HUES48 (cell line): ENCODE data around the gene FBXL5.
A peak's percentile ranks its signal among the peaks of the same experiment; 100 is the strongest.

Experiments
- H3K27ac ChIP-seq: one replicate; pipeline ENCODE4 v1.7.0; 2013; ENCODE audit warnings: low read depth, low read length, inconsistent platforms
- H3K27me3 ChIP-seq: 2 replicates; pipeline ENCODE4 v1.6.1; 2013; ENCODE audit warnings: mild to moderate bottlenecking, low read length; ENCODE audit not compliant: control insufficient read depth, insufficient read depth
- H3K36me3 ChIP-seq: 2 replicates; pipeline ENCODE4 v1.6.1; 2013; ENCODE audit warnings: low read length; ENCODE audit not compliant: control insufficient read depth, insufficient read depth
- H3K4me1 ChIP-seq: 2 replicates; pipeline ENCODE4 v1.6.1; 2013; ENCODE audit warnings: mild to moderate bottlenecking, low read length; ENCODE audit not compliant: control insufficient read depth, insufficient read depth
- H3K4me3 ChIP-seq: 2 replicates; pipeline ENCODE4 v1.5.1; 2013; ENCODE audit warnings: mild to moderate bottlenecking, low read depth, low read length
- H3K9ac ChIP-seq: 2 replicates; pipeline ENCODE4 v1.6.1; 2013; ENCODE audit warnings: mild to moderate bottlenecking, low read depth, low read length, moderate library complexity
- H3K9me3 ChIP-seq: 2 replicates; pipeline ENCODE4 v1.6.1; 2013; ENCODE audit warnings: low read length; ENCODE audit not compliant: control insufficient read depth, insufficient read depth

The FBXL5 gene

GRCh38 chr4:15659768-15660570 lies 4.8 kb upstream of the FBXL5 start:
- H3K9ac ChIP-seq = no peak overlapping the region
- H3K4me3 ChIP-seq = no peak overlapping the region
- no peak overlapping the region for H3K27ac ChIP-seq
- no peaks in the 10 kb centered on the region for H3K9me3 ChIP-seq
- H3K4me1 ChIP-seq = peaks cover 9% of the 10 kb centered on the region
- H3K36me3 ChIP-seq = 0 out of 2 replicates have a peak, but pooled peaks cover 3% of the 10 kb centered on the region
- no peaks in the 10 kb centered on the region for H3K27me3 ChIP-seq

GRCh38 chr4:15658781-15659180 lies 3.6 kb upstream of the FBXL5 start:
- H3K9ac ChIP-seq = no peak overlapping the region
- 0 out of 2 replicates have a peak, but pooled peaks cover 3% of the 10 kb centered on the region for H3K36me3 ChIP-seq
- H3K27ac ChIP-seq = no peak overlapping the region
- H3K27me3 ChIP-seq = no peaks in the 10 kb centered on the region
- H3K4me1 ChIP-seq = peaks cover 10% of the 10 kb centered on the region
- H3K9me3 ChIP-seq = no peaks in the 10 kb centered on the region
- H3K4me3 ChIP-seq = no peak overlapping the region

GRCh38 chr4:15658136-15658770 lies 3.1 kb upstream of the FBXL5 start:
- Histone ChIP-seq H3K9me3 (no peaks in the 10 kb centered on the region), H3K36me3 (0 out of 2 replicates have a peak, but pooled peaks cover 3% of the 10 kb centered on the region), H3K4me1 (peaks cover 15% of the 10 kb centered on the region), H3K27ac (no peak overlapping the region), H3K27me3 (no peaks in the 10 kb centered on the region), H3K4me3 (no peak overlapping the region), H3K9ac (no peak overlapping the region)

DNA sequence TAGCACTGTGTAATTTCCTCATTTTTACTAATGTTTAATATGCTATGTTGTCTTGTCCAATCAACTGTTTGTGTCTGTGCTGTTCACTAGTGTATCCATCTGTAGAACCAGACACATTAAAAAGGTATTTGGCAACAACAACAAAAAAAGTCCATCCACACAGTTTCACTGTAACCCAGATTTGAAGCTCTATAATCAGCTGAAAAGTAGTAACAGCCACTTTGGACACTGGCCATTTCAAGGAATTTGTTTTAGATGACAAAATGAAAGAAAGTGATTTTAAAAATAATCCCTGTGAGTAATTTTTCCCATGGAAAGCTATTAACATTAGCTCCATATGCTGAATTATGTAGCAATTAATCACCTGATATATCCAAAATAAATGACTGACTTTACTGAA lies 2.2 kb upstream of the FBXL5 start:
- Histone ChIP-seq H3K4me3 (no peak overlapping the region), H3K9me3 (no peaks in the 10 kb centered on the region), H3K9ac (no peak overlapping the region), H3K36me3 (no peaks in the 10 kb centered on the region), H3K4me1 (peaks cover 24% of the 10 kb centered on the region), H3K27ac (no peak overlapping the region), H3K27me3 (no peaks in the 10 kb centered on the region)

GRCh38 chr4:15656038-15656470 lies 897 bp upstream of the FBXL5 start:
- H3K27me3 ChIP-seq = no peaks in the 10 kb centered on the region
- H3K27ac ChIP-seq = peak overlapping the region; percentile 96
- H3K4me1 ChIP-seq = peaks cover 32% of the 10 kb centered on the region
- no peaks in the 10 kb centered on the region for H3K36me3 ChIP-seq
- peak overlapping the region; percentile 91 for H3K4me3 ChIP-seq
- H3K9ac ChIP-seq = peak overlapping the region; percentile 94
- H3K9me3 ChIP-seq = no peaks in the 10 kb centered on the region

DNA sequence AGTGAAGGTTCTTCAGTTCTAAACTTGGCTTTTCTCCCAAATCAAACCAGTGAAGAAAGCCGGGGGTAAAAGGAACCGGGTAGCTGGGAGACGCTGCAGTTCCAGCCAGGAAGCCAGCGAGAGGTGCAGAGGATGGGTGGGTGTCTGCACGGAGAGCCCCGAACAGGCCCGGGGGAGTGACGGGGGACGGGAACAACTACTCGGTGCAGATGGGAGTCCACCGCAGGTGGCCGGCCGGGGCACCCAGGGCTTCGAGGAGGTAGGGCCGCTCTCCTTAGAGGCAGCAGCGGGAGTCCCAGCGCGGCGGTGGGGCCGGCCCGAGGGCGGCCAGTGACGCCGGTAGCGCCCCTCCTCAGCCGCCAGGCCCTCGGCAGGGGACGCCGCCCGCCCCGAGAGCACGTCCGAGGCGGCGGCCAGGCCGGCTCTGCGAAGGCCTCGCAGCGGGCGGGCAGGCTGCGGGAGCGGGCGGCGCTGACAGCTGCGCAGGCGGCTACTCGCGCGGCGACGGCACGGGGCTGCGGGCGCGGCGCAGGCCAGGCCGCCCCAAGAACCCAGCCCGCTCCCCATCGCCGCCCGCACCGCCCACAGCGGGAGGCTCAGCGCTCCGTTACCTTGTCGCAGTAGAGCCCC lies 449 bp downstream of the FBXL5 start:
- Histone ChIP-seq H3K36me3 (no peaks in the 10 kb centered on the region), H3K4me3 (peak overlapping the region; percentile 91), H3K27ac (peak overlapping the region; percentile 94), H3K9ac (peak overlapping the region; percentile 76), H3K27me3 (no peaks in the 10 kb centered on the region), H3K9me3 (no peaks in the 10 kb centered on the region), H3K4me1 (peaks cover 37% of the 10 kb centered on the region)

DNA sequence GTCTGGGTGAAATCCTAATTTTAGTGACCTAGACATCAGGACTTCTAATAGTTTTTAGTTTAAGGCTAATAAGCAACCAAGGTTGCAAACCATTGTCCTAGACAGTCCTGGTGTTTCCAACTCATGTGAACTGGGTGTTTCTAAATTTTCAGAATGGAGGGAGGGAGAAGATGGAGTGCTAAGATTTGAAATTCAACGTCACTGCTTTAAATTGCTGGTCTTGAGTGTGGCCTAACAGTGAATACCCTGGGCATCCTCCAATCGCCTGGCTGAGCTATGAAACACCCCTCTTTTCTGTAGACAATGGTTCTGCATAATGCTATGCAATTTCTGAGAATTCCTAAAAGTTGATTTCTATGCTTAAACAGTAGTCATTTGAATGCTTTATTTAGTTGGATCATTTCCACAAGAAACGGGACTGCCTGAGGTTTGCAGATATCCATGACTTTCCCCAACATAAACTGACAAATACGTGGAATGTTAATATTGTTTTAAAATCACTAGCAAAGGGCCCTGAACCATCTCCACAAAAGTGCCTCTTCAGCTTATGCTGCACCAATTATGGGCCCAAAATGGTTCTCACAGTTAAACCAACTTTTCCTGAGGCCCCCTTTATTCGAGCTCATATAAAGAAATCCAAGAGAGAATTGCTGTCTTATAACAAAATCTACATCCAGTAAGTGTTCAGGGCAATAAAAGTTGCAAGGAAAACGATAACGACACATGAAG lies 1.1 kb downstream of the FBXL5 start:
- Histone ChIP-seq H3K27ac (peak overlapping the region; percentile 94), H3K36me3 (no peaks in the 10 kb centered on the region), H3K4me1 (peaks cover 39% of the 10 kb centered on the region), H3K9me3 (no peaks in the 10 kb centered on the region), H3K27me3 (no peaks in the 10 kb centered on the region), H3K9ac (peak overlapping the region; percentile 76), H3K4me3 (peak overlapping the region; percentile 91)

DNA sequence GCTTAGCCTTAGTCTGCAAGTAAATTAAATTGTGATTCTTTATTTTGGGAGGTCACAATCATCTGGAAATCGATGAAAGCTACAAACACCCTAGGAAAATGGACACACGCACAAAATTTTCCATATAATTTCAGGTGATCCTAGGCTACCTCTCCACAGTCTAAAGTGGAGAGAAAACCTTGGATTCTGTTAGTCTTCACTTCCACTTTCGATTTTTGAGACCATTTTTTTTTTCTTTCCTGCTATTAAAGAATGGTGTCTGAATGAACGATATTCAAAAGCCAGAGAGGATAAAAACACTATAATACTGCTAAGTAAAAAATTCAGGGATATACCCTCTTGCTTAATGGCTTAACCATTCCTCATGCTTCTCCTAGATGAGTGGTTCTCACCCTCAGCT lies 1.7 kb downstream of the FBXL5 start:
- Histone ChIP-seq H3K9me3 (no peaks in the 10 kb centered on the region), H3K27me3 (no peaks in the 10 kb centered on the region), H3K27ac (peak overlapping the region; percentile 52), H3K4me1 (peaks cover 39% of the 10 kb centered on the region), H3K36me3 (no peaks in the 10 kb centered on the region), H3K9ac (0 out of 2 replicates have a peak overlapping the region, but pooled peaks have one; percentile 76), H3K4me3 (peak overlapping the region; percentile 91)

DNA sequence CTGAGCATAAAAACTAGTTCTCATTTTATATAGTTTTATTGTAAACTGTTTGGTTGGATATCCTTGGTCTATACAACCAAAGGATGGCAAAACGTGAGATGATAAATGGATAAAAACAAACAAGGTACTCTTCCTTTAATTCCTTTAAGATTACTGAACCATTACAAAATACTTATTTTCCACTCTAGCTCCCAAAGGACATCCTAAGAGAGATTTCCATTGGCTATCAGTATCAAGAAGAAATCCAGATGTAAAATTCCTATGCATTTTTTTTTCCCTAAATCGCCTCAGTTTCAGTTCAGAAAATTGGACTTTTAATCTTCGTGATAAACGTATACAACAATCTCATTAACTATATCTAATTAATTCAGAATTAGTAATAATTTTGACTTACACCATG lies 2.3 kb downstream of the FBXL5 start:
- Histone ChIP-seq H3K4me3 (peak overlapping the region; percentile 91; the same call in 1 of the 2 replicates), H3K9ac (no peak overlapping the region), H3K9me3 (no peaks in the 10 kb centered on the region), H3K27ac (no peak overlapping the region), H3K27me3 (no peaks in the 10 kb centered on the region), H3K4me1 (peaks cover 39% of the 10 kb centered on the region), H3K36me3 (no peaks in the 10 kb centered on the region)

- H3K27ac ChIP-seq = no peak overlapping the region
- no peaks in the 10 kb centered on the region for H3K27me3 ChIP-seq
- no peaks in the 10 kb centered on the region for H3K9me3 ChIP-seq
- H3K9ac ChIP-seq = no peak overlapping the region
- no peaks in the 10 kb centered on the region for H3K36me3 ChIP-seq
- 0 out of 2 replicates have a peak overlapping the region, but pooled peaks have one; percentile 91 for H3K4me3 ChIP-seq
- peaks cover 39% of the 10 kb centered on the region for H3K4me1 ChIP-seq
Measured at GRCh38 chr4:15652191-15652590, 3.0 kb downstream of the FBXL5 start.
